H9 (cell line): ENCODE data around the gene SPAG7. TPM values are rescaled to one million over a fixed set of nuclear protein-coding genes. Genes with fewer than 3 reads are reported as not detected.

Experiments
- DNase-seq: peaks from one replicate; pipeline ENCODE4 v3.0.0-alpha.2; 2017
- H2AFZ ChIP-seq: one replicate; pipeline ENCODE4 v1.6.1; 2013; ENCODE audit warnings: mild to moderate bottlenecking, low read length, control low read depth, moderate library complexity
- H2AK5ac ChIP-seq: 2 replicates; pipeline ENCODE4 v1.6.1; 2013; ENCODE audit warnings: low read length, control low read depth, mixed read lengths; ENCODE audit not compliant: insufficient read length
- H2BK120ac ChIP-seq: one replicate; pipeline ENCODE4 v1.6.1; 2013; ENCODE audit warnings: low read depth, mild to moderate bottlenecking, low read length, control low read depth, inconsistent platforms; ENCODE audit not compliant: poor library complexity, severe bottlenecking
- H2BK12ac ChIP-seq: 2 replicates; pipeline ENCODE4 v1.6.1; 2013; ENCODE audit warnings: low read length, control low read depth, mixed read lengths, low read depth; ENCODE audit not compliant: insufficient read length
- H2BK15ac ChIP-seq: 2 replicates; pipeline ENCODE4 v1.6.1; 2013; ENCODE audit warnings: low read depth, low read length, control low read depth
- H2BK20ac ChIP-seq: one replicate; pipeline ENCODE4 v1.6.1; 2013; ENCODE audit warnings: low read depth, mild to moderate bottlenecking, low read length, control low read depth, inconsistent platforms; ENCODE audit not compliant: poor library complexity, severe bottlenecking
- H2BK5ac ChIP-seq: 2 replicates; pipeline ENCODE4 v1.6.1; 2013; ENCODE audit warnings: low read length, control low read depth, mixed read lengths; ENCODE audit not compliant: insufficient read length
- H3K14ac ChIP-seq: 2 replicates; pipeline ENCODE4 v1.6.1; 2013; ENCODE audit warnings: low read length, control low read depth; ENCODE audit not compliant: insufficient read depth
- H3K18ac ChIP-seq: 2 replicates; pipeline ENCODE4 v1.6.1; 2013; ENCODE audit warnings: low read depth, mild to moderate bottlenecking, mixed read lengths, low read length, control low read depth; ENCODE audit not compliant: insufficient read length
- H3K23ac ChIP-seq: 2 replicates; pipeline ENCODE4 v1.6.1; 2013; ENCODE audit warnings: low read length, control low read depth, mixed read lengths, low read depth; ENCODE audit not compliant: insufficient read length
- H3K23me2 ChIP-seq: 2 replicates; pipeline ENCODE4 v1.6.1; 2013; ENCODE audit warnings: low read depth, mild to moderate bottlenecking, mixed read lengths, low read length, control low read depth; ENCODE audit not compliant: insufficient read length, poor library complexity, severe bottlenecking
- H3K27ac ChIP-seq: 2 replicates; pipeline ENCODE4 v1.5.1; 2013; ENCODE audit warnings: low read length, control low read depth, mixed read lengths, low read depth; ENCODE audit not compliant: insufficient read length
- H3K27me3 ChIP-seq: 2 replicates; pipeline ENCODE4 v1.6.1; 2013; ENCODE audit warnings: low read length, control low read depth, inconsistent platforms; ENCODE audit not compliant: insufficient read depth
- H3K4ac ChIP-seq: 2 replicates; pipeline ENCODE4 v1.6.1; 2013; ENCODE audit warnings: low read depth, mild to moderate bottlenecking, control low read depth, inconsistent platforms, low read length, moderate library complexity
- H3K4me1 ChIP-seq: 2 replicates; pipeline ENCODE4 v1.6.1; 2013; ENCODE audit warnings: low read length, control low read depth, inconsistent platforms; ENCODE audit not compliant: insufficient read depth
- H3K4me2 ChIP-seq: 2 replicates; pipeline ENCODE4 v1.6.1; 2013; ENCODE audit warnings: low read length, control low read depth, mixed read lengths; ENCODE audit not compliant: insufficient read length, insufficient read depth
- H3K56ac ChIP-seq: 2 replicates; pipeline ENCODE4 v1.6.1; 2013; ENCODE audit warnings: low read depth, mild to moderate bottlenecking, mixed read lengths, low read length, control low read depth; ENCODE audit not compliant: insufficient read length
- H3K79me1 ChIP-seq: 2 replicates; pipeline ENCODE4 v1.6.1; 2013; ENCODE audit warnings: low read depth, mild to moderate bottlenecking, moderate library complexity, low read length, control low read depth, inconsistent platforms; ENCODE audit not compliant: insufficient read depth, poor library complexity, severe bottlenecking
- H3K79me2 ChIP-seq: 2 replicates; pipeline ENCODE4 v1.6.1; 2013; ENCODE audit warnings: low read length, control low read depth, inconsistent platforms; ENCODE audit not compliant: insufficient read depth
- H3K9ac ChIP-seq: 2 replicates; pipeline ENCODE4 v1.6.1; 2013; ENCODE audit warnings: low read length, control low read depth, mixed read lengths; ENCODE audit not compliant: insufficient read length; ENCODE audit errors: extremely low read depth
- H3K9me3 ChIP-seq: one replicate; pipeline ENCODE4 v1.6.1; 2013; ENCODE audit warnings: low read depth, low read length, inconsistent platforms; ENCODE audit not compliant: control insufficient read depth
- H3T11ph ChIP-seq: one replicate; pipeline ENCODE4 v1.6.1; 2013; ENCODE audit warnings: mild to moderate bottlenecking, low read length, control low read depth, inconsistent platforms
- H4K20me1 ChIP-seq: one replicate; pipeline ENCODE4 v1.6.1; 2013; ENCODE audit not compliant: control insufficient read depth, insufficient read length, insufficient read depth
- H4K5ac ChIP-seq: 2 replicates; pipeline ENCODE4 v1.6.1; 2013; ENCODE audit warnings: low read depth, mild to moderate bottlenecking, mixed read lengths, low read length, control low read depth; ENCODE audit not compliant: insufficient read length
- H4K8ac ChIP-seq: replicated peaks from 2 replicates; pipeline ENCODE4 v1.6.1; 2013; ENCODE audit warnings: low read length, control low read depth, mixed read lengths, low read depth; ENCODE audit not compliant: insufficient read length
- H4K91ac ChIP-seq: 2 replicates; pipeline ENCODE4 v1.6.1; 2013; ENCODE audit warnings: low read depth, mild to moderate bottlenecking, moderate library complexity, mixed read lengths, low read length, control low read depth; ENCODE audit not compliant: insufficient read length
- H3K27ac Mint-ChIP-seq, 3 experiments: 2 replicates in 2 of 3; 3 replicates in 1 of 3; pipeline ENCODE4 v1.8.0; 2020 to 2021; ENCODE audit warnings: mixed read lengths in 3 of 3, mild to moderate bottlenecking in 1 of 3, moderate library complexity in 1 of 3
- H3K27me3 Mint-ChIP-seq: 2 replicates; pipeline ENCODE4 v1.8.0; 2021; ENCODE audit warnings: low read depth, mild to moderate bottlenecking, moderate library complexity, mixed read lengths
- H3K36me3 Mint-ChIP-seq, 3 experiments: 2 replicates in 2 of 3; 3 replicates in 1 of 3; pipeline ENCODE4 v1.8.0; 2020 to 2021; ENCODE audit warnings: low read depth in 3 of 3, mixed read lengths in 3 of 3; ENCODE audit not compliant: insufficient read depth in 1 of 3
- H3K4me1 Mint-ChIP-seq, 2 experiments: 2 replicates each; pipeline ENCODE4 v1.8.0; 2020; ENCODE audit warnings: mixed read lengths in 2 of 2
- H3K4me3 Mint-ChIP-seq, 2 experiments: 2 replicates in 1 of 2; 3 replicates in 1 of 2; pipeline ENCODE4 v1.8.0; 2020 to 2021; ENCODE audit warnings: mild to moderate bottlenecking in 2 of 2, mixed read lengths in 2 of 2, moderate library complexity in 1 of 2
- H3K9me3 Mint-ChIP-seq, 2 experiments: 2 replicates in 1 of 2; 3 replicates in 1 of 2; pipeline ENCODE4 v1.8.0; 2020; ENCODE audit warnings: mild to moderate bottlenecking in 2 of 2, mixed read lengths in 2 of 2, moderate library complexity in 1 of 2
- WGBS: extraction: QIAGEN DNeasy Blood & Tissue Kit; methylation state at CpG from one replicate; pipeline ENCODE4 v1.1.7; 2013; ENCODE audit warnings: missing lambda C conversion rate, low lambda C conversion rate, mixed read lengths; ENCODE audit not compliant: insufficient read length; ENCODE audit errors: extremely low coverage; 5-methylcytosine and 5-hydroxymethylcytosine counted together
- total RNA-seq: library from RNA; stranded (reverse); gene quantifications from 2 replicates; pipeline ENCODE4 v1.2.1, GENCODE V29; 2021
- TF ChIP-seq, protein P1 (sequence below): fragments of 200-600 bp; sonication (generic); conservative IDR thresholded peaks from 3 replicates; pipeline ENCODE4 v1.8.0; 2021; ENCODE audit warnings: antibody characterized with exemption, mild to moderate bottlenecking

Gene SPAG7
- total RNA-seq, 1 experiment from 2014 or later = 102 TPM

DNA sequence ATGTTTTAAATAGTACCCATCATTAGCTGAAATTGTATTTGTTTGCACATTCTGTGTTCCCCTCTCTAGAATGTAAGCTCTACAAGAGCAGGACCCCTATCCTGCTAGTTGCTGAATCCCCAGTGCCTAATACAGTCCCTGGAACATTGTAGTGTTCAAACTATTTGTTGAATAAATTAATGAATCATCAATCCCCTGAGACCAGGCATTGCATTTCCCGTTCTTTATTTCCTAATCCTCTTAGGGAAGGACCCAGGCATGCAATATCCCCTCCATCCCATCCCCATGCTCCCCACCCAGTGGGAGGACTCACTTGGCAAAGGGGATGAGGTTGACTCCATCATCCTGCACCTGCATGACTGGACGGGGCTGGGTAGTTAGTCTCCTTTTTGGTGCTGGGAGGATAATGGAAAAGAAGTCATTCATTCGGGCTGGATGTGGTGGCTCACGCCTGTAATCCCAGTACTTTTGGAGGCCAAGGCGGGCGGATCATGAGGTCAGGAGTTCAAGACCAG, 26.5 kb upstream of the SPAG7 start:
- Histone ChIP-seq H3K9me3 (no peaks in the 10 kb centered on the region), H2AK5ac (no peak overlapping the region), H2BK20ac (no peak overlapping the region), H3K4ac (no peak overlapping the region), H3K23ac (no peak overlapping the region), H2BK5ac (no peak overlapping the region), H3K4me2 (no peak overlapping the region), H2BK15ac (no peak overlapping the region), H2BK12ac (no peak overlapping the region), H3K4me1 (peaks cover 2% of the 10 kb centered on the region), H3K79me1 (no peaks in the 10 kb centered on the region), H4K91ac (no peak overlapping the region), H3T11ph (no peak overlapping the region), H2BK120ac (no peak overlapping the region), H3K23me2 (peaks cover 14% of the 10 kb centered on the region), H2AFZ (no peak overlapping the region), H4K20me1 (no peaks in the 10 kb centered on the region), H4K5ac (no peak overlapping the region), H4K8ac (no peak overlapping the region), H3K56ac (no peak overlapping the region), H3K18ac (no peak overlapping the region), H3K27me3 (peaks cover 1% of the 10 kb centered on the region; the same call in 1 of the 2 replicates), H3K9ac (no peak overlapping the region), H3K14ac (no peak overlapping the region), H3K27ac (no peak overlapping the region), H3K79me2 (peaks cover 2% of the 10 kb centered on the region; the same call in 1 of the 2 replicates)
- Mint-ChIP-seq H3K4me1 (peaks cover 4 to 8% of the 10 kb centered on the region in 2 experiments), H3K36me3 (no peaks in the 10 kb centered on the region; a peak in 1 of 7 replicates), H3K9me3 (no peaks in the 10 kb centered on the region), H3K27ac (no peak overlapping the region), H3K27me3 (peaks cover 42% of the 10 kb centered on the region), H3K4me3 (no peak overlapping the region)
- no CpG with 5 or more reads among the region's 6 CpGs for WGBS
- TF ChIP-seq, protein P1, sequence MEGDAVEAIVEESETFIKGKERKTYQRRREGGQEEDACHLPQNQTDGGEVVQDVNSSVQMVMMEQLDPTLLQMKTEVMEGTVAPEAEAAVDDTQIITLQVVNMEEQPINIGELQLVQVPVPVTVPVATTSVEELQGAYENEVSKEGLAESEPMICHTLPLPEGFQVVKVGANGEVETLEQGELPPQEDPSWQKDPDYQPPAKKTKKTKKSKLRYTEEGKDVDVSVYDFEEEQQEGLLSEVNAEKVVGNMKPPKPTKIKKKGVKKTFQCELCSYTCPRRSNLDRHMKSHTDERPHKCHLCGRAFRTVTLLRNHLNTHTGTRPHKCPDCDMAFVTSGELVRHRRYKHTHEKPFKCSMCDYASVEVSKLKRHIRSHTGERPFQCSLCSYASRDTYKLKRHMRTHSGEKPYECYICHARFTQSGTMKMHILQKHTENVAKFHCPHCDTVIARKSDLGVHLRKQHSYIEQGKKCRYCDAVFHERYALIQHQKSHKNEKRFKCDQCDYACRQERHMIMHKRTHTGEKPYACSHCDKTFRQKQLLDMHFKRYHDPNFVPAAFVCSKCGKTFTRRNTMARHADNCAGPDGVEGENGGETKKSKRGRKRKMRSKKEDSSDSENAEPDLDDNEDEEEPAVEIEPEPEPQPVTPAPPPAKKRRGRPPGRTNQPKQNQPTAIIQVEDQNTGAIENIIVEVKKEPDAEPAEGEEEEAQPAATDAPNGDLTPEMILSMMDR = no peak
- DNase-seq = no peak
